HEK293 (cell line): Measurements from ENCODE around the gene TP53BP2.
A peak's percentile ranks its signal among the peaks of the same experiment; 100 is the strongest.

Source experiments
- CTCF ChIA-PET: fragments of 350-600 bp; formaldehyde crosslinking; extraction: SDS; loops from one replicate; lab custom pipeline; 2021; ENCODE audit warnings: antibody characterized with exemption; lab: Yijun Ruan, JAX
- POLR2A ChIA-PET: fragments of 300-600 bp; formaldehyde crosslinking; extraction: SDS; loops from one replicate; lab custom pipeline; 2020; ENCODE audit warnings: antibody characterized with exemption, inconsistent platforms; lab: Yijun Ruan, JAX
- H3K27ac ChIP-seq: fragments of 200-500 bp; sonication (Bioruptor generic); 2 replicates; pipeline ENCODE4 v1.5.1; 2014; ENCODE audit warnings: low read depth, low read length, control low read depth, inconsistent platforms; ENCODE audit errors: extremely low read depth
- H3K36me3 ChIP-seq, 2 experiments: fragments of 200-500 bp in 1 of 2; sonication (Bioruptor generic) in 1 of 2; 1 replicate in 1 of 2; 2 replicates in 1 of 2; pipeline ENCODE4 v1.5.1; 2014 to 2017; ENCODE audit warnings: inconsistent platforms in 2 of 2, low read length in 2 of 2; ENCODE audit not compliant: control insufficient read depth in 2 of 2, insufficient read depth in 1 of 2
- H3K4me1 ChIP-seq: fragments of 200-500 bp; sonication (Bioruptor generic); 2 replicates; pipeline ENCODE4 v1.5.1; 2014; ENCODE audit warnings: mild to moderate bottlenecking, low read length, inconsistent platforms; ENCODE audit not compliant: control insufficient read depth, insufficient read depth
- H3K4me3 ChIP-seq: 2 replicates; pipeline ENCODE4 v1.5.1; 2011; ENCODE audit warnings: low read depth, mild to moderate bottlenecking, control low read depth, low read length, moderate library complexity
- H3K9me3 ChIP-seq: fragments of 200-500 bp; sonication (Bioruptor generic); 2 replicates; pipeline ENCODE4 v1.5.1; 2014; ENCODE audit warnings: low read depth, low read length, inconsistent platforms; ENCODE audit not compliant: control insufficient read depth, insufficient read depth
- TRIM28 ChIP-seq: IDR thresholded peaks from 2 replicates; pipeline ENCODE4 v1.6.1; 2011; ENCODE audit warnings: low read length, control low read depth, borderline replicate concordance
- YY1 ChIP-seq: fragments of 450-650 bp; formaldehyde crosslinking; IDR thresholded peaks from 2 replicates; pipeline ENCODE4 v1.5.1; 2018; ENCODE audit warnings: missing biosample characterization, missing genetic modification characterization
- ZBTB17 ChIP-seq: fragments of 450-650 bp; formaldehyde crosslinking; IDR thresholded peaks from 2 replicates; pipeline ENCODE4 v1.5.1; 2016; ENCODE audit warnings: missing biosample characterization, missing genetic modification characterization
- ZBTB20 ChIP-seq: fragments of 450-650 bp; formaldehyde crosslinking; IDR thresholded peaks from 2 replicates; pipeline ENCODE4 v1.5.1; 2016; ENCODE audit warnings: missing biosample characterization, missing genetic modification characterization
- ZBTB48 ChIP-seq: fragments of 450-650 bp; formaldehyde crosslinking; IDR thresholded peaks from 2 replicates; pipeline ENCODE4 v1.5.1; 2016; ENCODE audit warnings: missing biosample characterization, missing genetic modification characterization
- ZBTB7A ChIP-seq: fragments of 450-650 bp; formaldehyde crosslinking; IDR thresholded peaks from 2 replicates; pipeline ENCODE4 v1.5.1; 2016; ENCODE audit warnings: low read depth, missing biosample characterization, missing genetic modification characterization
- ZNF10 ChIP-seq: fragments of 450-650 bp; formaldehyde crosslinking; IDR thresholded peaks from 2 replicates; pipeline ENCODE4 v1.5.1; 2017; ENCODE audit warnings: missing biosample characterization, missing genetic modification characterization
- ZNF16 ChIP-seq: fragments of 450-650 bp; formaldehyde crosslinking; IDR thresholded peaks from 2 replicates; pipeline ENCODE4 v1.5.1; 2016; ENCODE audit warnings: low read depth, missing biosample characterization, missing genetic modification characterization
- ZNF202 ChIP-seq: fragments of 450-650 bp; formaldehyde crosslinking; IDR thresholded peaks from 2 replicates; pipeline ENCODE4 v1.5.1; 2016; ENCODE audit warnings: missing biosample characterization, missing genetic modification characterization, borderline replicate concordance
- ZNF350 ChIP-seq: fragments of 450-650 bp; formaldehyde crosslinking; IDR thresholded peaks from 2 replicates; pipeline ENCODE4 v1.5.0; 2017; ENCODE audit warnings: missing biosample characterization, mild to moderate bottlenecking, missing genetic modification characterization
- ZNF362 ChIP-seq: fragments of 450-650 bp; formaldehyde crosslinking; IDR thresholded peaks from 2 replicates; pipeline ENCODE4 v1.5.1; 2016; ENCODE audit warnings: missing biosample characterization, missing genetic modification characterization
- ZNF433 ChIP-seq: fragments of 450-650 bp; formaldehyde crosslinking; IDR thresholded peaks from 2 replicates; pipeline ENCODE4 v1.5.1; 2016; ENCODE audit warnings: missing biosample characterization, missing genetic modification characterization, low read depth
- ZNF513 ChIP-seq: fragments of 450-650 bp; IDR thresholded peaks from 2 replicates; pipeline ENCODE4 v1.5.1; 2018; ENCODE audit warnings: missing biosample characterization, missing genetic modification characterization
- ZNF558 ChIP-seq: fragments of 450-650 bp; formaldehyde crosslinking; IDR thresholded peaks from 2 replicates; pipeline ENCODE4 v1.5.1; 2016; ENCODE audit warnings: missing biosample characterization, missing genetic modification characterization
- ZNF600 ChIP-seq: fragments of 450-650 bp; formaldehyde crosslinking; IDR thresholded peaks from 2 replicates; pipeline ENCODE4 v1.5.1; 2016; ENCODE audit warnings: missing biosample characterization, missing genetic modification characterization
- ZNF830 ChIP-seq: fragments of 450-650 bp; IDR thresholded peaks from 2 replicates; pipeline ENCODE4 v1.5.0; 2018; ENCODE audit warnings: missing biosample characterization, missing genetic modification characterization, low read depth, mild to moderate bottlenecking, moderate library complexity
- TF ChIP-seq, protein P1 (sequence below): fragments of 450-650 bp; formaldehyde crosslinking; IDR thresholded peaks from 2 replicates; pipeline ENCODE4 v1.5.1; 2016; ENCODE audit warnings: missing biosample characterization, missing genetic modification characterization
- TF ChIP-seq, protein P2 (sequence below): fragments of 450-650 bp; formaldehyde crosslinking; IDR thresholded peaks from 2 replicates; pipeline ENCODE4 v1.5.1; 2016; ENCODE audit warnings: missing biosample characterization, missing genetic modification characterization, borderline replicate concordance
- TF ChIP-seq, protein P3 (sequence below): fragments of 450-650 bp; formaldehyde crosslinking; IDR thresholded peaks from 2 replicates; pipeline ENCODE4 v1.5.1; 2016; ENCODE audit warnings: missing biosample characterization, missing genetic modification characterization, low read depth

TP53BP2 gene

GRCh38 chr1:223832637-223832943 lies 13.2 kb downstream of the TP53BP2 start:
- no peak overlapping the region for H3K4me3 ChIP-seq
- TF ChIP-seq, protein P1, sequence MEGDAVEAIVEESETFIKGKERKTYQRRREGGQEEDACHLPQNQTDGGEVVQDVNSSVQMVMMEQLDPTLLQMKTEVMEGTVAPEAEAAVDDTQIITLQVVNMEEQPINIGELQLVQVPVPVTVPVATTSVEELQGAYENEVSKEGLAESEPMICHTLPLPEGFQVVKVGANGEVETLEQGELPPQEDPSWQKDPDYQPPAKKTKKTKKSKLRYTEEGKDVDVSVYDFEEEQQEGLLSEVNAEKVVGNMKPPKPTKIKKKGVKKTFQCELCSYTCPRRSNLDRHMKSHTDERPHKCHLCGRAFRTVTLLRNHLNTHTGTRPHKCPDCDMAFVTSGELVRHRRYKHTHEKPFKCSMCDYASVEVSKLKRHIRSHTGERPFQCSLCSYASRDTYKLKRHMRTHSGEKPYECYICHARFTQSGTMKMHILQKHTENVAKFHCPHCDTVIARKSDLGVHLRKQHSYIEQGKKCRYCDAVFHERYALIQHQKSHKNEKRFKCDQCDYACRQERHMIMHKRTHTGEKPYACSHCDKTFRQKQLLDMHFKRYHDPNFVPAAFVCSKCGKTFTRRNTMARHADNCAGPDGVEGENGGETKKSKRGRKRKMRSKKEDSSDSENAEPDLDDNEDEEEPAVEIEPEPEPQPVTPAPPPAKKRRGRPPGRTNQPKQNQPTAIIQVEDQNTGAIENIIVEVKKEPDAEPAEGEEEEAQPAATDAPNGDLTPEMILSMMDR (tag by site-specific recombination), result peak; percentile 34; the same call in 1 of the 2 replicates
- TF ChIP-seq ZBTB17 (peak; percentile 65), ZNF600 (tag by site-specific recombination) (peak; percentile 94), ZBTB20 (tag by site-specific recombination) (peak; percentile 16; the same call in 1 of the 2 replicates), ZNF830 (tag by site-specific recombination) (no peak), ZBTB48 (tag by site-specific recombination) (peak; percentile 84), TRIM28 (no peak), ZNF433 (tag by site-specific recombination) (no peak), YY1 (tag by site-specific recombination) (no peak), ZNF202 (tag by site-specific recombination) (no peak)
- H3K4me1 ChIP-seq, result peaks cover 31% of the 10 kb centered on the region
- ChIA-PET POLR2A (interaction anchor here (0.8 kb wide), 1 partner anchor 12 kb away, joined by 3 read pairs; no protein-coding TSS in a partner anchor), CTCF (interaction anchor here (0.7 to 1.3 kb wide), 3 partner anchors 10 to 21 kb away, joined by 3 to 6 read pairs (median 5); no protein-coding TSS in a partner anchor)
- H3K36me3 ChIP-seq, result no peaks in the 10 kb centered on the region
- H3K27ac ChIP-seq, result no peak overlapping the region
- H3K9me3 ChIP-seq, result no peaks in the 10 kb centered on the region

- H3K27ac ChIP-seq, result no peak overlapping the region
- ChIA-PET CTCF (interaction anchor here (0.7 to 1.0 kb wide), 2 partner anchors 62 to 482 kb away, joined by 5 to 6 read pairs; no protein-coding TSS in a partner anchor), POLR2A (interaction anchor here (0.8 to 1.0 kb wide), 2 partner anchors 12 to 14 kb away, joined by 3 read pairs; partner anchors contain the start of gene TP53BP2)
- peaks cover 25% of the 10 kb centered on the region for H3K4me1 ChIP-seq
- H3K36me3 ChIP-seq, result no peaks in the 10 kb centered on the region
- no peak overlapping the region for H3K4me3 ChIP-seq
- no peaks in the 10 kb centered on the region for H3K9me3 ChIP-seq
- 0 out of 2 replicates have a peak, but pooled peaks have one; percentile 26 for TF ChIP-seq ZNF558 (tag by site-specific recombination)
- TF ChIP-seq ZNF513 (tag by site-specific recombination), result no peak
- TF ChIP-seq, protein P2, sequence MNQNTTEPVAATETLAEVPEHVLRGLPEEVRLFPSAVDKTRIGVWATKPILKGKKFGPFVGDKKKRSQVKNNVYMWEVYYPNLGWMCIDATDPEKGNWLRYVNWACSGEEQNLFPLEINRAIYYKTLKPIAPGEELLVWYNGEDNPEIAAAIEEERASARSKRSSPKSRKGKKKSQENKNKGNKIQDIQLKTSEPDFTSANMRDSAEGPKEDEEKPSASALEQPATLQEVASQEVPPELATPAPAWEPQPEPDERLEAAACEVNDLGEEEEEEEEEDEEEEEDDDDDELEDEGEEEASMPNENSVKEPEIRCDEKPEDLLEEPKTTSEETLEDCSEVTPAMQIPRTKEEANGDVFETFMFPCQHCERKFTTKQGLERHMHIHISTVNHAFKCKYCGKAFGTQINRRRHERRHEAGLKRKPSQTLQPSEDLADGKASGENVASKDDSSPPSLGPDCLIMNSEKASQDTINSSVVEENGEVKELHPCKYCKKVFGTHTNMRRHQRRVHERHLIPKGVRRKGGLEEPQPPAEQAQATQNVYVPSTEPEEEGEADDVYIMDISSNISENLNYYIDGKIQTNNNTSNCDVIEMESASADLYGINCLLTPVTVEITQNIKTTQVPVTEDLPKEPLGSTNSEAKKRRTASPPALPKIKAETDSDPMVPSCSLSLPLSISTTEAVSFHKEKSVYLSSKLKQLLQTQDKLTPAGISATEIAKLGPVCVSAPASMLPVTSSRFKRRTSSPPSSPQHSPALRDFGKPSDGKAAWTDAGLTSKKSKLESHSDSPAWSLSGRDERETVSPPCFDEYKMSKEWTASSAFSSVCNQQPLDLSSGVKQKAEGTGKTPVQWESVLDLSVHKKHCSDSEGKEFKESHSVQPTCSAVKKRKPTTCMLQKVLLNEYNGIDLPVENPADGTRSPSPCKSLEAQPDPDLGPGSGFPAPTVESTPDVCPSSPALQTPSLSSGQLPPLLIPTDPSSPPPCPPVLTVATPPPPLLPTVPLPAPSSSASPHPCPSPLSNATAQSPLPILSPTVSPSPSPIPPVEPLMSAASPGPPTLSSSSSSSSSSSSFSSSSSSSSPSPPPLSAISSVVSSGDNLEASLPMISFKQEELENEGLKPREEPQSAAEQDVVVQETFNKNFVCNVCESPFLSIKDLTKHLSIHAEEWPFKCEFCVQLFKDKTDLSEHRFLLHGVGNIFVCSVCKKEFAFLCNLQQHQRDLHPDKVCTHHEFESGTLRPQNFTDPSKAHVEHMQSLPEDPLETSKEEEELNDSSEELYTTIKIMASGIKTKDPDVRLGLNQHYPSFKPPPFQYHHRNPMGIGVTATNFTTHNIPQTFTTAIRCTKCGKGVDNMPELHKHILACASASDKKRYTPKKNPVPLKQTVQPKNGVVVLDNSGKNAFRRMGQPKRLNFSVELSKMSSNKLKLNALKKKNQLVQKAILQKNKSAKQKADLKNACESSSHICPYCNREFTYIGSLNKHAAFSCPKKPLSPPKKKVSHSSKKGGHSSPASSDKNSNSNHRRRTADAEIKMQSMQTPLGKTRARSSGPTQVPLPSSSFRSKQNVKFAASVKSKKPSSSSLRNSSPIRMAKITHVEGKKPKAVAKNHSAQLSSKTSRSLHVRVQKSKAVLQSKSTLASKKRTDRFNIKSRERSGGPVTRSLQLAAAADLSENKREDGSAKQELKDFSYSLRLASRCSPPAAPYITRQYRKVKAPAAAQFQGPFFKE (tag by site-specific recombination), result no peak
- TF ChIP-seq ZNF350 (tag by site-specific recombination), result no peak
- peak; percentile 78 for TF ChIP-seq ZNF362 (tag by site-specific recombination)
- TF ChIP-seq, protein P3, sequence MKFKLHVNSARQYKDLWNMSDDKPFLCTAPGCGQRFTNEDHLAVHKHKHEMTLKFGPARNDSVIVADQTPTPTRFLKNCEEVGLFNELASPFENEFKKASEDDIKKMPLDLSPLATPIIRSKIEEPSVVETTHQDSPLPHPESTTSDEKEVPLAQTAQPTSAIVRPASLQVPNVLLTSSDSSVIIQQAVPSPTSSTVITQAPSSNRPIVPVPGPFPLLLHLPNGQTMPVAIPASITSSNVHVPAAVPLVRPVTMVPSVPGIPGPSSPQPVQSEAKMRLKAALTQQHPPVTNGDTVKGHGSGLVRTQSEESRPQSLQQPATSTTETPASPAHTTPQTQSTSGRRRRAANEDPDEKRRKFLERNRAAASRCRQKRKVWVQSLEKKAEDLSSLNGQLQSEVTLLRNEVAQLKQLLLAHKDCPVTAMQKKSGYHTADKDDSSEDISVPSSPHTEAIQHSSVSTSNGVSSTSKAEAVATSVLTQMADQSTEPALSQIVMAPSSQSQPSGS, result peak; percentile 22; the same call in 1 of the 2 replicates
- TF ChIP-seq ZBTB7A, result no peak
- TF ChIP-seq ZNF10 (tag by site-specific recombination), result 0 out of 2 replicates have a peak, but pooled peaks have one; percentile 14
- no peak for TF ChIP-seq ZNF16 (tag by site-specific recombination)
These were observed 13.8 kb downstream of the TP53BP2 start for GRCh38 chr1:223831755-223832636.
